Measurements from ENCODE around the gene DTL. TPM values are rescaled to one million over a fixed set of nuclear protein-coding genes. Genes with fewer than 3 reads are reported as not detected.

Gene DTL
- total RNA-seq, 1 experiment from 2014 or later = 41.0 TPM

GRCh38 chr1:212121779-212122178 lies 86.2 kb downstream of the DTL start:
- ChIA-PET CTCF (no interaction called here), RAD21 (ENCODE audit: low non-redundant PET in 1 of 2, low total read pairs in 2 of 2, uncharacterized antibody in 2 of 2, unreplicated experiment in 2 of 2) (no interaction called here), POLR2A (no interaction called here)
- Histone ChIP-seq H3K27me3 (ENCODE audit: insufficient read depth, low read length) (no peaks in the 10 kb centered on the region), H2AFZ (ENCODE audit: low read depth, low read length, poor library complexity, severe bottlenecking) (no peak overlapping the region), H3K79me2 (ENCODE audit: insufficient read depth, low read length) (no peaks in the 10 kb centered on the region), H3K9me3 (ENCODE audit: control insufficient read depth in 1 of 2, insufficient read depth in 1 of 2, low read depth in 1 of 2, low read length in 2 of 2) (no peaks in the 10 kb centered on the region), H3K4me1 (ENCODE audit: control insufficient read depth in 1 of 2, insufficient read depth in 2 of 2, low read length in 2 of 2) (peaks cover 0 to 5% of the 10 kb centered on the region in 2 experiments; a peak in 1 of 4 replicates), H3K4me2 (ENCODE audit: low read length) (no peak overlapping the region), H3K36me3 (ENCODE audit: control insufficient read depth in 1 of 2, insufficient read depth in 2 of 2, low read length in 2 of 2) (no peaks in the 10 kb centered on the region), H4K20me1 (ENCODE audit: insufficient read depth) (no peaks in the 10 kb centered on the region), H3K4me3 (replicated peaks in 1 of 2; ENCODE audit: low read depth in 1 of 2, low read length in 2 of 2) (no peak overlapping the region), H3K9me2 (ENCODE audit: insufficient read depth) (no peaks in the 10 kb centered on the region), H3K9ac (ENCODE audit: low read length) (no peak overlapping the region), H3K27ac (ENCODE audit: low read depth, low read length) (no peak overlapping the region)
- no TSS peak for BruUV-seq (replicated peaks)
- intact Hi-C loops (cut with micrococcal nuclease) = no loop called here
- no peak for ATAC-seq
- DNase-seq (ENCODE audit: low read depth, low spot score) = no peak
- TF ChIP-seq ELF1 (IDR thresholded peaks at IDR 0.05; ENCODE audit: borderline replicate concordance, low read depth) (no peak), SIN3A (IDR thresholded peaks at IDR 0.05; ENCODE audit: low read depth) (no peak), ATF3 (IDR thresholded peaks at IDR 0.05) (no peak), EGR1 (IDR thresholded peaks at IDR 0.05; ENCODE audit: low read depth) (no peak), CTCF (IDR thresholded peaks at IDR 0.05 in 2 of 3, conservative IDR thresholded peaks at IDR 0.05 in 1 of 3; ENCODE audit: borderline replicate concordance in 1 of 3, insufficient read depth in 1 of 3, low read depth in 2 of 3, low read length in 2 of 3) (no peak), MAX (IDR thresholded peaks at IDR 0.05) (no peak), FOSL1 (IDR thresholded peaks at IDR 0.05; ENCODE audit: low read depth) (no peak), ZBTB33 (IDR thresholded peaks at IDR 0.05; ENCODE audit: extremely low read depth, insufficient replicate concordance, low read length) (no peak)

Data from HCT116 (cell line).